ENCODE results near the gene PCDH9.

- TF ChIP-seq, protein P1, sequence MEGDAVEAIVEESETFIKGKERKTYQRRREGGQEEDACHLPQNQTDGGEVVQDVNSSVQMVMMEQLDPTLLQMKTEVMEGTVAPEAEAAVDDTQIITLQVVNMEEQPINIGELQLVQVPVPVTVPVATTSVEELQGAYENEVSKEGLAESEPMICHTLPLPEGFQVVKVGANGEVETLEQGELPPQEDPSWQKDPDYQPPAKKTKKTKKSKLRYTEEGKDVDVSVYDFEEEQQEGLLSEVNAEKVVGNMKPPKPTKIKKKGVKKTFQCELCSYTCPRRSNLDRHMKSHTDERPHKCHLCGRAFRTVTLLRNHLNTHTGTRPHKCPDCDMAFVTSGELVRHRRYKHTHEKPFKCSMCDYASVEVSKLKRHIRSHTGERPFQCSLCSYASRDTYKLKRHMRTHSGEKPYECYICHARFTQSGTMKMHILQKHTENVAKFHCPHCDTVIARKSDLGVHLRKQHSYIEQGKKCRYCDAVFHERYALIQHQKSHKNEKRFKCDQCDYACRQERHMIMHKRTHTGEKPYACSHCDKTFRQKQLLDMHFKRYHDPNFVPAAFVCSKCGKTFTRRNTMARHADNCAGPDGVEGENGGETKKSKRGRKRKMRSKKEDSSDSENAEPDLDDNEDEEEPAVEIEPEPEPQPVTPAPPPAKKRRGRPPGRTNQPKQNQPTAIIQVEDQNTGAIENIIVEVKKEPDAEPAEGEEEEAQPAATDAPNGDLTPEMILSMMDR (conservative IDR thresholded peaks at IDR 0.05; ENCODE audit: low read length), result no peak
- no peak for TF ChIP-seq EZH2phosphoT487 (IDR thresholded peaks at IDR 0.05; ENCODE audit: borderline replicate concordance)
Measured at GRCh38 chr13:67135356-67135755, 94.8 kb downstream of the PCDH9 start.

All from Loucy (cell line).